ENCODE measurements around the gene HTATSF1. TPM values are rescaled to one million over a fixed set of nuclear protein-coding genes. Genes with fewer than 3 reads are reported as not detected.

Gene HTATSF1
- total and polyA plus RNA-seq, 9 of the 15 experiments (the other 6 are each of a cell fraction or from before 2014, with no cell fraction given) = 2.6 to 87.7 (median 42.2) TPM

GRCh38 chrX:136496186-136496763, 1.1 kb upstream of the HTATSF1 start (continued):
- TF ChIP-seq BCOR (IDR thresholded peaks at IDR 0.05) (0 out of 2 replicates have a peak, but pooled peaks have one; percentile 16), SFPQ (IDR thresholded peaks at IDR 0.05; ENCODE audit: low read depth, low read length) (no peak), OTX1 (CRISPR knock-in tag; IDR thresholded peaks at IDR 0.05) (no peak), SMARCA4 (IDR thresholded peaks at IDR 0.05) (0 out of 2 replicates have a peak, but pooled peaks have one; percentile 26), TEAD4 (IDR thresholded peaks at IDR 0.05; ENCODE audit: low read length) (peak; percentile 15; the same call in 1 of the 2 replicates), TEAD4 (CRISPR knock-in tag; IDR thresholded peaks at IDR 0.05; ENCODE audit: borderline replicate concordance) (no peak)

- H3K27ac ChIP-seq (ENCODE audit: extremely low read depth, low read depth, low read length) = peak overlapping the region; percentile 92
- no peaks in the 10 kb centered on the region for H3K9me1 ChIP-seq (ENCODE audit: control insufficient read depth, insufficient read depth, low read length)
- peaks cover 3 to 5% of the 10 kb centered on the region in 2 experiments; a peak in 3 of 5 replicates for H3K27me3 ChIP-seq (ENCODE audit: control insufficient read depth in 2 of 2, insufficient read depth in 2 of 2, low read length in 2 of 2)
- no peaks in the 10 kb centered on the region for H4K20me1 ChIP-seq (replicated peaks; ENCODE audit: control insufficient read depth, insufficient read depth, low read length)
- peaks cover 23% of the 10 kb centered on the region for H3K79me2 ChIP-seq (ENCODE audit: control insufficient read depth, insufficient read depth, low read length)
- intact Hi-C loops (cut with micrococcal nuclease) = loop anchor here (5.0 to 10.0 kb wide), 3 partner anchors 185 to 332 kb away; no protein-coding TSS in a partner anchor
- H3K4me2 ChIP-seq (ENCODE audit: insufficient read depth, low read length) = peak overlapping the region; percentile 96
- DNase-seq (ENCODE audit: extremely low read depth in 1 of 4, low spot score in 3 of 4) (peak; percentile 81 to 91 (median 81)), ATAC-seq (peak; percentile 90), FAIRE-seq (peak; percentile 80)
- peak overlapping the region; percentile 92 to 98 for H3K9ac ChIP-seq (ENCODE audit: insufficient read depth in 1 of 2, low read depth in 2 of 2, low read length in 2 of 2)
- ChIA-PET POLR2A (interaction anchor here (0.6 kb wide), 3 partner anchors 11 to 526 kb away, joined by 3 read pairs; no protein-coding TSS in a partner anchor), CTCF (ENCODE audit: low intra/inter-chr PET ratio) (no interaction called here)
- H3K9me3 ChIP-seq (replicated peaks; ENCODE audit: control insufficient read depth, insufficient read depth, low read depth, low read length) = no peaks in the 10 kb centered on the region
- H3K4me1 ChIP-seq (replicated peaks in 1 of 2; ENCODE audit: control insufficient read depth in 2 of 2, insufficient read depth in 2 of 2, low read length in 2 of 2) = no peaks in the 10 kb centered on the region
- WGBS (ENCODE audit: insufficient coverage, low coverage, missing lambda C conversion rate) = 0% methylated on average over 34 of the region's 111 CpGs
- peaks cover 22% of the 10 kb centered on the region for H3K36me3 ChIP-seq (ENCODE audit: control insufficient read depth, insufficient read depth, low read length)
- no TSS peak for BruUV-seq (replicated peaks)
- in situ Hi-C loops (cut with MboI) = no loop called here
- H3K4me3 ChIP-seq = peak overlapping the region; percentile 83
- H2AFZ ChIP-seq (ENCODE audit: low read depth, low read length) = peak overlapping the region; percentile 98
- TF ChIP-seq POLR2H (tag; IDR thresholded peaks at IDR 0.05; ENCODE audit: low read depth) = peak; percentile 74
- TF ChIP-seq RB1 (IDR thresholded peaks at IDR 0.05; ENCODE audit: low read depth) = peak; percentile 9; the same call in 1 of the 2 replicates
- TF ChIP-seq ZFX (CRISPR knock-in tag; IDR thresholded peaks at IDR 0.05) = peak; percentile 74
- peak; percentile 57 for TF ChIP-seq GABPA (tag; conservative IDR thresholded peaks at IDR 0.05; ENCODE audit: low read depth)
- no peak for TF ChIP-seq ZNF23 (CRISPR knock-in tag; IDR thresholded peaks at IDR 0.05)
- TF ChIP-seq KLF13 (tag; IDR thresholded peaks at IDR 0.05; ENCODE audit: borderline replicate concordance, low read depth) = peak; percentile 42; the same call in 1 of the 2 replicates
- no peak for TF ChIP-seq ZNF561 (CRISPR knock-in tag; conservative IDR thresholded peaks at IDR 0.05)
- no peak for TF ChIP-seq ETV6 (IDR thresholded peaks at IDR 0.05; ENCODE audit: borderline replicate concordance in 1 of 2, low read depth in 2 of 2, low read length in 1 of 2)
- no peak for TF ChIP-seq ETV6 (CRISPR knock-in tag; IDR thresholded peaks at IDR 0.05; ENCODE audit: borderline replicate concordance)
- peak; percentile 58 for TF ChIP-seq TAF1 (IDR thresholded peaks at IDR 0.05; ENCODE audit: control insufficient read depth, extremely low read depth, insufficient read depth, low read length, severe bottlenecking)
- TF ChIP-seq NRF1 (conservative IDR thresholded peaks at IDR 0.05 in 1 of 2, IDR thresholded peaks at IDR 0.05 in 1 of 2) = peak in 1 of 2 experiments; percentile 60; a peak in 3 of 4 replicates
- TF ChIP-seq NCOA1 (IDR thresholded peaks at IDR 0.05; ENCODE audit: low read depth) = 0 out of 2 replicates have a peak, but pooled peaks have one; percentile 24
These were observed 432 bp upstream of the HTATSF1 start for GRCh38 chrX:136496764-136497555.

Data from K562 (cell line).